ENCODE results near the gene KRT9.

- TF ChIP-seq CTCF (IDR thresholded peaks at IDR 0.05) = no peak
- TF ChIP-seq POLR2A (IDR thresholded peaks at IDR 0.05) = no peak
Observed at GRCh38 chr17:41535764-41536481, 35.9 kb downstream of the KRT9 start.
